ENCODE measurements around the gene TMEM150B. TPM values are rescaled to one million over a fixed set of nuclear protein-coding genes. Genes with fewer than 3 reads are reported as not detected.

The TMEM150B gene
- total RNA-seq, 4 donors from 2014 or later = 5.5 to 17.1 (median 7.7) TPM

GRCh38 chr19:55309448-55309847, 15.7 kb downstream of the TMEM150B start:
- Histone ChIP-seq H3K27ac (no peak overlapping the region), H3K27me3 (no peaks in the 10 kb centered on the region)

DNA sequence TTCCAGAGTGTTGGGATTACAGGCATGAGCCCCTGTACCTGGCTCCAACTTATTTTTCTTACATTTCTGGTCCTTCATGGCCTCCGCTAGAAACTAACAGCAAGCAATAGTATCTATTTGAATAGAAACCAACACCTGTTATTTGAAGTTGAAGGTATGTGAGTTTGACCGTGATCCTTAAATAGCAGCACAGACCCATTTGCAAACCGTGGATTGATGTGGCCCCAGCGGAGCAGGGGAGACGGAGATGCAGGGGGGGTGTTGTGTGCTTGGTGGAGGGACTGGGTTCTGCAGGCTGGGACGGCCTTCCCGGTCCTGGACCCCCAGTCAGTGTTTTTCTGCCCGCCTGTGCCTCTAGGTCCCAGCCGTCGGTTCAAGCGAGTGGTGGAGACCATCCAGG, 16.9 kb downstream of the TMEM150B start:
- 92 to 94% methylated on average over 7 to 8 of the region's 11 CpGs for WGBS, 2 donors
- no peak overlapping the region for H3K27ac ChIP-seq
- no peak for DNase-seq (ENCODE audit: low spot score in 2 of 2)
- H3K27me3 ChIP-seq = no peaks in the 10 kb centered on the region
- peaks cover 0 to 5% (median 0%) of the 10 kb centered on the region in 4 donors for H3K9me3 ChIP-seq
- no peaks in the 10 kb centered on the region for H3K4me1 ChIP-seq
- peaks cover 0 to 72% (median 0%) of the 10 kb centered on the region in 3 donors for H3K36me3 ChIP-seq
- TF ChIP-seq POLR2A (IDR thresholded peaks at IDR 0.05) = no peak
- H3K4me3 ChIP-seq = no peak overlapping the region

More at GRCh38 chr19:55309448-55309847, 15.7 kb downstream of the TMEM150B start:
- TF ChIP-seq, protein P1, sequence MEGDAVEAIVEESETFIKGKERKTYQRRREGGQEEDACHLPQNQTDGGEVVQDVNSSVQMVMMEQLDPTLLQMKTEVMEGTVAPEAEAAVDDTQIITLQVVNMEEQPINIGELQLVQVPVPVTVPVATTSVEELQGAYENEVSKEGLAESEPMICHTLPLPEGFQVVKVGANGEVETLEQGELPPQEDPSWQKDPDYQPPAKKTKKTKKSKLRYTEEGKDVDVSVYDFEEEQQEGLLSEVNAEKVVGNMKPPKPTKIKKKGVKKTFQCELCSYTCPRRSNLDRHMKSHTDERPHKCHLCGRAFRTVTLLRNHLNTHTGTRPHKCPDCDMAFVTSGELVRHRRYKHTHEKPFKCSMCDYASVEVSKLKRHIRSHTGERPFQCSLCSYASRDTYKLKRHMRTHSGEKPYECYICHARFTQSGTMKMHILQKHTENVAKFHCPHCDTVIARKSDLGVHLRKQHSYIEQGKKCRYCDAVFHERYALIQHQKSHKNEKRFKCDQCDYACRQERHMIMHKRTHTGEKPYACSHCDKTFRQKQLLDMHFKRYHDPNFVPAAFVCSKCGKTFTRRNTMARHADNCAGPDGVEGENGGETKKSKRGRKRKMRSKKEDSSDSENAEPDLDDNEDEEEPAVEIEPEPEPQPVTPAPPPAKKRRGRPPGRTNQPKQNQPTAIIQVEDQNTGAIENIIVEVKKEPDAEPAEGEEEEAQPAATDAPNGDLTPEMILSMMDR (IDR thresholded peaks at IDR 0.05) = no peak
- TF ChIP-seq EP300 (IDR thresholded peaks at IDR 0.05) = no peak
- WGBS, 2 donors = 90 to 91% methylated on average over 5 of the region's 5 CpGs
- Histone ChIP-seq H3K36me3 (peaks cover 0 to 62% (median 0%) of the 10 kb centered on the region in 3 donors), H3K4me1 (no peaks in the 10 kb centered on the region), H3K4me3 (no peak overlapping the region), H3K9me3 (peaks cover 0 to 5% (median 0%) of the 10 kb centered on the region in 4 donors)
- DNase-seq (ENCODE audit: low spot score in 2 of 2) = no peak

- TF ChIP-seq, protein P1 (IDR thresholded peaks at IDR 0.05) = no peak
- TF ChIP-seq EP300 (IDR thresholded peaks at IDR 0.05) (no peak), POLR2A (IDR thresholded peaks at IDR 0.05) (no peak)
- H3K4me3 ChIP-seq = no peak overlapping the region
- WGBS, 2 donors = 74 to 84% methylated on average over 3 of the region's 3 CpGs
Measured at GRCh38 chr19:55306712-55307111, 18.4 kb downstream of the TMEM150B start.

GRCh38 chr19:55305983-55306562, 19.1 kb downstream of the TMEM150B start:
- Histone ChIP-seq H3K9me3 (peaks cover 0 to 5% (median 0%) of the 10 kb centered on the region in 4 donors), H3K27ac (no peak overlapping the region), H3K4me3 (no peak overlapping the region), H3K4me1 (peaks cover 0 to 11% (median 3%) of the 10 kb centered on the region in 4 donors), H3K27me3 (no peaks in the 10 kb centered on the region), H3K36me3 (peaks cover 0 to 60% (median 0%) of the 10 kb centered on the region in 3 donors)
- DNase-seq (ENCODE audit: low spot score in 2 of 2) = no peak
- TF ChIP-seq EP300 (IDR thresholded peaks at IDR 0.05) (no peak), POLR2A (IDR thresholded peaks at IDR 0.05) (no peak)
- TF ChIP-seq, protein P1 (IDR thresholded peaks at IDR 0.05) = no peak
- 89 to 93% methylated on average over 13 to 17 of the region's 17 CpGs for WGBS, 2 donors

More at GRCh38 chr19:55306712-55307111, 18.4 kb downstream of the TMEM150B start:
- Histone ChIP-seq H3K27me3 (no peaks in the 10 kb centered on the region), H3K9me3 (peaks cover 0 to 5% (median 0%) of the 10 kb centered on the region in 4 donors), H3K4me1 (peaks cover 0 to 6% (median under 1%) of the 10 kb centered on the region in 4 donors), H3K27ac (no peak overlapping the region), H3K36me3 (peaks cover 0 to 66% (median 0%) of the 10 kb centered on the region in 3 donors)
- DNase-seq (ENCODE audit: low spot score in 2 of 2) = no peak

DNA sequence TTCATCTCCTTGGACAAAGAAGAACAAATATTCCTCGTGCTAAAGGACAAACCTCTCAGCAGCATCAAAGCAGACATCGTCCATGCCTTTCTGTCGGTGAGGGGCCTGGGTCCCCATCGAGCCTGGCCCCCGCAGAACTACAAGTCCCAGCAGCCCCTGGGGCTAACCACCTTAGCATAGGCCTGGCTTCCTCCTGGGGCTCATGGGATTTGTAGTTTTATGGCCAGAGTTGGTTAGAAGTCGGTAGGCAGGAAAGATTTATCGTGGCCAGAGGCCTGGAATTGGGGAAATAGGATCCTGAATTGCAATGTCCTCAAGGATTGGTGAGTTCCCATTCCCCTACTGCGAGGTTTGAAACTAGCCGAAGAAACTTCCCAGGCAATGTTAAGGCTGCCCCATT, 19.6 kb downstream of the TMEM150B start:
- no peak overlapping the region for H3K4me3 ChIP-seq
- H3K27me3 ChIP-seq = no peaks in the 10 kb centered on the region
- H3K36me3 ChIP-seq = peaks cover 0 to 57% (median 0%) of the 10 kb centered on the region in 3 donors
- peaks cover 0 to 5% (median 0%) of the 10 kb centered on the region in 4 donors for H3K9me3 ChIP-seq
- peaks cover 0 to 11% (median 3%) of the 10 kb centered on the region in 4 donors for H3K4me1 ChIP-seq
- no peak overlapping the region for H3K27ac ChIP-seq
- WGBS, 2 donors = 80% methylated on average over 8 to 9 of the region's 9 CpGs
- TF ChIP-seq EP300 (IDR thresholded peaks at IDR 0.05) = no peak
- TF ChIP-seq, protein P1 (IDR thresholded peaks at IDR 0.05) = no peak
- TF ChIP-seq POLR2A (IDR thresholded peaks at IDR 0.05) = no peak
- peak in 1 of 2 donors; percentile 37 for DNase-seq (ENCODE audit: low spot score in 2 of 2)
